Activated CD4-positive, alpha-beta memory T cell treated with anti-CD3 and anti-CD28 coated beads, Interleukin-2, amount 10 ng/mL, durations not matched to agents 7 days and 5 days (primary cell): ENCODE measurements around the gene PTPN2. TPM values are rescaled to one million over a fixed set of nuclear protein-coding genes. Genes with fewer than 3 reads are reported as not detected.

Source experiments
- CTCF ChIA-PET: fragments of 350-600 bp; sonication (Branson Sonifier 250); formaldehyde crosslinking; loops from one replicate; lab custom pipeline; 2021; ENCODE audit warnings: antibody characterized with exemption, inconsistent platforms; lab: Charles Lee
- POLR2A ChIA-PET: fragments of 350-600 bp; sonication (Branson Sonifier 250); formaldehyde crosslinking; loops from one replicate; lab custom pipeline; 2021; ENCODE audit warnings: antibody characterized with exemption; lab: Charles Lee
- DNase-seq: peaks from one replicate; pipeline ENCODE4 v3.0.0-alpha.2; 2020
- H3K27ac Mint-ChIP-seq: one replicate; pipeline ENCODE4 v1.8.0; 2021; ENCODE audit warnings: mild to moderate bottlenecking, mixed read lengths
- H3K27me3 Mint-ChIP-seq: one replicate; pipeline ENCODE4 v1.8.0; 2021; ENCODE audit warnings: mixed read lengths
- H3K36me3 Mint-ChIP-seq: one replicate; pipeline ENCODE4 v1.8.0; 2021; ENCODE audit warnings: low read depth, mixed read lengths
- H3K4me1 Mint-ChIP-seq: one replicate; pipeline ENCODE4 v1.8.0; 2021; ENCODE audit warnings: mixed read lengths
- H3K4me3 Mint-ChIP-seq: one replicate; pipeline ENCODE4 v1.8.0; 2021; ENCODE audit warnings: mild to moderate bottlenecking, mixed read lengths
- H3K9me3 Mint-ChIP-seq: one replicate; pipeline ENCODE4 v1.8.0; 2021; ENCODE audit warnings: mixed read lengths
- total RNA-seq, 2 experiments: library from RNA; stranded (reverse); gene quantifications; one replicate each; pipeline ENCODE4 v1.2.3, GENCODE V29; 2021

PTPN2 gene
- total RNA-seq, 2 experiments from 2014 or later = 82.9 to 90.8 TPM

DNA sequence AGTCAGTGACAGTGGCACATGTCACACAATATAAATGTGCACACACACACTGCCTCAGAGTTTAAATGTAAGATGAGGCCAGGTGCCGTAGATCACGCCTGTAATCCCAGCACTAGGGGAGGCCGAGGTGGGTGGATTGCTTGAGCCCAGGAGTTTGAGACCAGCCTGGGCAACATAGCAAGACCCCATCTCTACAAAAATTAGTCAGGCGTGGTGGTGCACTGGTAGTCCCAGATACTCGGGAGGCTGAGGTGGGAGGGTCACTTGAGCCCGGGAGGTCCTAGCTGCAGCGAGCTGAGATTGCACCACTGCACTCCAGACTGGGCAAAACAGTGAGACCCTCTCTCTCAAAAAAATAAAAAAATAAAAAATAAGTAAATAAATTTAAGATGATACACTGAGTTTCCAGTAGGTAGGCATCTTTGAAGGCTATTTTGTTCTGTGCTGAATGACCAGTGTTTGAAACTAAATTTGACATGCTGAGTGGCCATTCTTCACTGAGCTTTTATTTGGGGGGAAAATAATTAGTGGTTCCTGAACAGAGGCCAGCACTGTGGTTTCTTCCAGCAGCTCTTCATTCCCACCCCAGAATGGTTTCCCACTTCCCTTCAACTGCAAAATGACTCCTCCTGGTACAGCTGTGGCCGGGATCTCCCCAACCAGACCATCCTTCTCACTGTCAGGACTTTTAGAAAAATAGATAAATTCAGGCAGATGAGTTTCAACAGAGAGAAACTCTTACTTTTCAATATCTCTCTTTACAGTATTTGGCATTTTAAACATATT, 136.3 kb downstream of the PTPN2 start:
- Mint-ChIP-seq H3K27ac (no peak overlapping the region), H3K27me3 (peaks cover 4% of the 10 kb centered on the region), H3K4me1 (peaks cover 13% of the 10 kb centered on the region), H3K36me3 (no peaks in the 10 kb centered on the region), H3K9me3 (no peaks in the 10 kb centered on the region), H3K4me3 (no peak overlapping the region)
- CTCF ChIA-PET = interaction anchor here (1.6 kb wide), 1 partner anchor 187 kb away, joined by 4 read pairs; no protein-coding TSS in a partner anchor
- DNase-seq = no peak
- POLR2A ChIA-PET = interaction anchor here (0.7 kb wide), 1 partner anchor 15 kb away, joined by 3 read pairs; no protein-coding TSS in a partner anchor

- no peak overlapping the region for H3K4me3 Mint-ChIP-seq
- POLR2A ChIA-PET = interaction anchor here (0.8 kb wide), 1 partner anchor 31 kb away, joined by 3 read pairs; no protein-coding TSS in a partner anchor
- peaks cover 8% of the 10 kb centered on the region for H3K4me1 Mint-ChIP-seq
- H3K36me3 Mint-ChIP-seq = no peaks in the 10 kb centered on the region
- H3K27me3 Mint-ChIP-seq = peaks cover 4% of the 10 kb centered on the region
- no peaks in the 10 kb centered on the region for H3K9me3 Mint-ChIP-seq
- H3K27ac Mint-ChIP-seq = no peak overlapping the region
- DNase-seq = no peak
- CTCF ChIA-PET = interaction anchor here (0.7 to 4.7 kb wide), 6 partner anchors 20 to 190 kb away, joined by 3 to 57 read pairs (median 4); partner anchors contain the start of gene PTPN2
Measured at GRCh38 chr18:12745095-12745795, 138.8 kb downstream of the PTPN2 start.

- Mint-ChIP-seq H3K9me3 (no peaks in the 10 kb centered on the region), H3K4me1 (peaks cover under 1% of the 10 kb centered on the region), H3K27me3 (peaks cover 2% of the 10 kb centered on the region), H3K4me3 (no peak overlapping the region), H3K27ac (no peak overlapping the region), H3K36me3 (no peaks in the 10 kb centered on the region)
- ChIA-PET CTCF (interaction anchor here (0.7 to 4.7 kb wide), 11 partner anchors 14 to 416 kb away, joined by 3 to 57 read pairs (median 4); no protein-coding TSS in a partner anchor), POLR2A (no interaction called here)
- DNase-seq = no peak
Measured at GRCh38 chr18:12744103-12744502, 139.9 kb downstream of the PTPN2 start.

DNA sequence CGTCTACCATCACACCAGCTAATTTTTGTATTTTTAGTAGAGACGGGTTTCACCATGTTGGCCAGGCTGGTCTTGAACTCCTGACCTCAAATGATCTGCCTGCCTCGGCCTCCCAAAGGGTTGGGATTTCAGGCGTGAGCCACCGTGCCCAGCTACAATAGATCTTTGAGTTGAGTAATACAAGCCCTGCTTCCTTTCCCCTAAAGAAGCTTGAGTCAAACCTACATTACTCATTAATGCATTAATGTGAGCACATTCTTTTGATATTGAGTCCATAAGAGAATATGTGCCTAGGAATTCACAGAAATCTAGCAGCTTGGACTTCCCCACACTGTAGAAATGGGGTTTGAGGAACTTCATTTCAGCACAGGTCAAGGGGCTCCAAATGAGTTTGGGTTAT, 141.6 kb downstream of the PTPN2 start:
- ChIA-PET CTCF (interaction anchor here (1.2 to 4.7 kb wide), 3 partner anchors 18 to 193 kb away, joined by 4 to 57 read pairs (median 4); no protein-coding TSS in a partner anchor), POLR2A (no interaction called here)
- H3K4me3 Mint-ChIP-seq = no peak overlapping the region
- no peak for DNase-seq
- no peaks in the 10 kb centered on the region for H3K36me3 Mint-ChIP-seq
- no peak overlapping the region for H3K27ac Mint-ChIP-seq
- no peaks in the 10 kb centered on the region for H3K9me3 Mint-ChIP-seq
- H3K4me1 Mint-ChIP-seq = no peaks in the 10 kb centered on the region
- no peaks in the 10 kb centered on the region for H3K27me3 Mint-ChIP-seq

Other genes with a start within 250 kb of the PTPN2 start
- gene SPIRE1, start 226.1 kb downstream of the PTPN2 start, total RNA-seq = 1 to 10 TPM; 4.5 to 6.3 TPM
- gene CEP76, start 181.5 kb downstream of the PTPN2 start, total RNA-seq = 10 to 100 TPM; 14.8 TPM
- gene PSMG2, start 181.2 kb downstream of the PTPN2 start, total RNA-seq = 100 to 1,000 TPM; 115 to 118 TPM
- gene SEH1L, start 63.8 kb upstream of the PTPN2 start, total RNA-seq = 10 to 100 TPM; 36.3 to 41.6 TPM
- 10 to 100 TPM; 42.6 to 46.1 TPM for gene CEP192, start 107.1 kb upstream of the PTPN2 start, total RNA-seq